Small intestine (tissue), 7 donors: Measurements from ENCODE around the gene LIFR. TPM values are rescaled to one million over a fixed set of nuclear protein-coding genes. Genes with fewer than 3 reads are reported as not detected.

Experiments
- DNase-seq, 2 donors: peaks; one replicate each; pipeline versions ENCODE4 v3.0.0 to v3.0.0-alpha.2; 2013
- FAIRE-seq: peaks from 2 replicates; lab custom pipeline; 2012; peaks lifted over from hg19 to GRCh38; lab: Jason Lieb, UNC
- H3K27ac ChIP-seq, 3 donors: one replicate each; pipeline ENCODE4 v1.5.1; 2013; ENCODE audit warnings: low read length in 2 of 3, mild to moderate bottlenecking in 2 of 3, control low read depth in 1 of 3, inconsistent platforms in 1 of 3, low read depth in 1 of 3, moderate library complexity in 1 of 3
- H3K27me3 ChIP-seq, 3 donors: one replicate each; pipeline ENCODE4 v1.6.1; 2013; ENCODE audit warnings: low read length in 3 of 3, inconsistent platforms in 1 of 3; ENCODE audit not compliant: control insufficient read depth in 3 of 3, insufficient read depth in 3 of 3
- H3K36me3 ChIP-seq, 3 donors: one replicate each; pipeline ENCODE4 v1.6.1; 2013; ENCODE audit warnings: low read length in 3 of 3, inconsistent platforms in 1 of 3, low read depth in 1 of 3, mild to moderate bottlenecking in 1 of 3, moderate library complexity in 1 of 3; ENCODE audit not compliant: control insufficient read depth in 3 of 3, insufficient read depth in 2 of 3
- H3K4me1 ChIP-seq, 3 donors: one replicate each; pipeline ENCODE4 v1.6.1; 2013; ENCODE audit warnings: low read length in 2 of 3, inconsistent platforms in 1 of 3, low read depth in 1 of 3, mild to moderate bottlenecking in 1 of 3, moderate library complexity in 1 of 3; ENCODE audit not compliant: control insufficient read depth in 3 of 3, insufficient read depth in 2 of 3
- H3K4me3 ChIP-seq, 3 donors: one replicate each; pipeline ENCODE4 v1.5.1; 2013; ENCODE audit warnings: low read length in 3 of 3, control low read depth in 1 of 3, inconsistent platforms in 1 of 3, low read depth in 1 of 3, mild to moderate bottlenecking in 1 of 3, moderate library complexity in 1 of 3
- H3K9me3 ChIP-seq, 2 donors: one replicate each; pipeline ENCODE4 v1.6.1; 2013; ENCODE audit warnings: low read depth in 1 of 2, low read length in 1 of 2; ENCODE audit not compliant: control insufficient read depth in 2 of 2, insufficient read depth in 1 of 2
- WGBS, 3 donors: extraction: QIAGEN DNeasy Blood & Tissue Kit; methylation state at CpG; one replicate each; pipeline ENCODE4 v1.1.7; 2013; 5-methylcytosine and 5-hydroxymethylcytosine counted together
- polyA plus RNA-seq, 4 donors: library from polyadenylated mRNA; stranded (reverse) in 3 of 4; unstranded in 1 of 4; fragments of 200-250 nt in 3 of 4; fragments of 120-200 nt in 1 of 4; gene quantifications; one replicate each; pipeline versions ENCODE4 v1.2.1 to v1.2.3, GENCODE V29; 2013
- donor health status: healthy with polysubstance abuse.
- donor health status: control.
- donor health status: control.
- donor health status: Bipolar disorder and iron deficiency.
- donor health status: healthy.

LIFR gene
- polyA plus RNA-seq, 4 donors = 0.67 to 28.6 (median 7.0) TPM

DNA sequence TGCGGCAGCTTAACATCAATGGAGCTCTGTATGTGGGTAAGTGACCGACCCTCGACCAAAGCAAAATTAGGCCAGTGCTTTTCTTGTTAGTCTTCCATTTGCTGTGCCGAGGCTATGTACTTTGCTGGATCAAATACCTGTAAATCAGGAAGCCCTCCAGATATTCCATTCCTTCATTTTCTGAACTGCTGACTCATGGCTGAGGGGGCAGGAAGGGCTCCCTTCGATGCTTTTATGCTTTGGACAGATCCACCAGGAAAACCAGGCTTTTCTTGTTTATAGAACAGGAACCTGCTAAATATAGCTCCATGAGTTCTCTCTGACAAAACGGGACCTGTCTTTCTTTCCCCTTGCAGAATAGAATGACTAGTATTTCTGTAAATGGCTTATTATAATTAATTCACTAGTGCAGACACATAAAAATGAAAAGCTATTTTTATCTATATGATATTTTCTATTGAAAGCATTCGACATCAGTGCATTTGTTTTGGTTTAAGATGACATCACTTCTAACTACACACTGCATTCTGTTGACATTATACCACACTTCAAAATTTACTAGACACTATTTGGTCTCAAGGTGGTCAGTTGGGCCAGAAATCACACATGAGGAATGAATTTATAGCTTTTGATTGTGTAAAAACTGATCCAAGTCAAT, 93.3 kb downstream of the LIFR start:
- Histone ChIP-seq H3K27me3 (peaks cover 0 to 10% (median 2%) of the 10 kb centered on the region in 3 donors), H3K36me3 (no peaks in the 10 kb centered on the region), H3K27ac (no peak overlapping the region), H3K4me1 (peaks cover 0 to 6% (median 2%) of the 10 kb centered on the region in 3 donors), H3K4me3 (no peak overlapping the region), H3K9me3 (no peaks in the 10 kb centered on the region)
- no peak for DNase-seq
- 57 to 69% (median 65%) methylated on average over 7 of the region's 7 CpGs for WGBS, 3 donors
- FAIRE-seq = no peak

DNA sequence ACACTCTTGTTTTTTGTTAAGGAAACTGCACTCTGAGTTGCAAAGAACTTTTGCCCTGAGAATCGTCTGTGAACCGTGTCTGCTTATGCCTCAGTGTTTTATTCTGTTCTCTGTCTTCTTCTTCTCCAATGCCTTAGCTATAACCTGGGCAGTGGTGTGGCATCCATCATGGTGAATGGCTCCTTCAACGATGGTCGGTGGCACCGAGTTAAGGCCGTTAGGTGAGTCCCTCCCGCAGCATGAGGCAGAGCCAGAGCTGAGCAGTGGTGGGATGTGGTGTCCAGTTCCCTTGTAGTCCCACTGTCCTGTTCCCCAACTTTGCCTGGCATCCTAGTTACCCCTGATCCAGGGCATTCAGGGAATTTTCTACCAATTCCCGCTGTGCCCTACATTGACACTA, 98.3 kb downstream of the LIFR start:
- H3K27ac ChIP-seq = no peak overlapping the region
- no peaks in the 10 kb centered on the region for H3K4me1 ChIP-seq
- no peaks in the 10 kb centered on the region for H3K36me3 ChIP-seq
- H3K27me3 ChIP-seq = peaks cover 0 to 21% (median 3%) of the 10 kb centered on the region in 3 donors
- whole genome bisulfite sequencing, 3 donors = 90 to 95% (median 94%) methylated on average over 8 of the region's 8 CpGs
- DNase-seq (no peak), FAIRE-seq (no peak)
- H3K9me3 ChIP-seq = no peaks in the 10 kb centered on the region
- H3K4me3 ChIP-seq = no peak overlapping the region

DNA sequence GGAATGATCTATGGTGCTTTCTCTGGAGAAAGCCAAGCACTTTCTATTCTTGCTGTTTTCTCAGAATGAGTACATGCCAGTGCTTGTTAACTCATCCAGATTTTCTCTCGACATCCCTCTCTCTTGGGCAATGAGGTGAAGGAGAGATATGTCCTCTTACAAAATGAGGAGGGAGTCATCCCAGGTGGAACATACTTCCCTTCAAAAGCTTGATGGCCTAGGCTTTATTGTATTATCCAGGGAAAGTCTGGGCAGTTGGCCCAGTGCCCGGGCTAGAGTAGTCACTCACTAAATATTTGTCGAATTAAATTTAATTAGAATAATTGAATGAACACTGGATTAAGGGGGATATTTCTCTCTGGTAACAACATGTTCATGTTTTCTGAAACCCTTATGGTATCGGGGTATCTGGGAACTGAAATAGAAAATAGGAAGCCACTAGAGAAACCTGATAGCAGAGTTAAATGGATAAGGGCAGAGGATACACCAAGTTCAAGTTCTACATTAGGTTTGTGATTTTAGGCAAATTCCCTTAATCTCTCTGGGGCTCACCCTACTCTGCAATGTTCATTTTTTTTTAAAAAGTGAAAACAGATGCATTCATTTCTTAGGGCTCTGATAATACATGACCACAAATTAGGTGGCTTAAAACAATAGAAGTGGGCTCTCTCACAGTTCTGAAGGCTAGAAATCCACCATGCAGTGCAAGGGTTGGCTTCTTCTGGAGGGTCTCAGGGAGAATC, 99.6 kb downstream of the LIFR start:
- Histone ChIP-seq H3K27me3 (peaks cover 0 to 25% (median 5%) of the 10 kb centered on the region in 3 donors), H3K4me3 (no peak overlapping the region), H3K9me3 (no peaks in the 10 kb centered on the region), H3K27ac (no peak overlapping the region), H3K4me1 (no peaks in the 10 kb centered on the region), H3K36me3 (no peaks in the 10 kb centered on the region)
- DNase-seq (no peak), FAIRE-seq (no peak)
- WGBS, 3 donors = 82 to 88% (median 88%) methylated on average over 4 of the region's 4 CpGs

DNA sequence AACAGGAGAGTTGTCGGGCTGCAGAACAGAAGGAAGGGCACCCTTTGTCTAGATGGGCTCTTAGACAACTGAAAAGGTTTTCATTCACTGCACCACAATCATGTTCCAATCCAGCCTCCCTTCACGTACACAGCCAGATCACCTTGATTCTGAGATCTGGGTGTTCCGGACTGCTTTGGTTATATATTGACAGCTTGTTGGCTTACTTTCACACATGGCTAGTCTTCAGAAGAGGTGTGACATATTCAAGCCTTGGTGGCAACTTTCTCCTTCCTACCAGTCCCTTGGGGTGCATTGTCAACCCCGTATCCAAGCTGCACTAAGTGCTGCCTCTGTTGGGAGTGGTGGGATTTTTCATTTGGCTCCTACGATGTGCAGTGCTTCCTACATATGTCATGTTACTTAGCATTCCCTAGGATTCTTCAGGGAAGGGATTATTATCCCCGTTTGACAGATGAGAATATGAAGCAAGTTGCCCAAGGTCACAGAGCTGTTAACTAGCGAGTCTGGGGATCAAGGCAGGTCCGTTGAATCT, 100.6 kb downstream of the LIFR start:
- H3K9me3 ChIP-seq = no peaks in the 10 kb centered on the region
- H3K36me3 ChIP-seq = no peaks in the 10 kb centered on the region
- H3K27ac ChIP-seq = no peak overlapping the region
- no peak for DNase-seq
- 60 to 83% (median 64%) methylated on average over 8 of the region's 8 CpGs for WGBS, 3 donors
- no peak for FAIRE-seq
- no peak overlapping the region for H3K4me3 ChIP-seq
- H3K4me1 ChIP-seq = no peaks in the 10 kb centered on the region
- H3K27me3 ChIP-seq = peaks cover 0 to 22% (median 5%) of the 10 kb centered on the region in 3 donors

DNA sequence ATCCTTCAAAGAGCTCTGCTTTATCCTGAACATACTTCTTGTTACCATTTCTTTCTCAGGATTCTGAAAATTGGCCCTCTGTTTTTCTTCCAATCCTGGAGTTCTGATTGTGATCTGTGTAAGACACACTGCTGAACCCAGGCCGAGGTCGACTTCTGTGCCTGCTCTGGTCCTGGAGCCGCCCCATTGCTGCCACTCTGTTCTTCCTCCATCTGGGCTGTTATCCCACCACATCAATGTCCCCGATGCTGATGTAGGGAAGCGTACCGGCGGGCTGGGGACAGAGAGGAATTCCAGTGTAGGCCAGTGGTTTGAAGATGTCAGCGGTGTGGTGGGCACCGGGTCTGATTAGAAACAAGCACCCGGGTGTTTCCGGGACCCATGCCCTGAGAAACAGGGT, 102.5 kb downstream of the LIFR start:
- Histone ChIP-seq H3K9me3 (no peaks in the 10 kb centered on the region), H3K36me3 (no peaks in the 10 kb centered on the region), H3K27ac (no peak overlapping the region), H3K27me3 (peaks cover 0 to 24% (median 8%) of the 10 kb centered on the region in 3 donors), H3K4me3 (no peak overlapping the region), H3K4me1 (no peaks in the 10 kb centered on the region)
- DNase-seq (no peak), FAIRE-seq (no peak)
- WGBS, 3 donors = 83 to 90% (median 86%) methylated on average over 11 of the region's 11 CpGs

DNA sequence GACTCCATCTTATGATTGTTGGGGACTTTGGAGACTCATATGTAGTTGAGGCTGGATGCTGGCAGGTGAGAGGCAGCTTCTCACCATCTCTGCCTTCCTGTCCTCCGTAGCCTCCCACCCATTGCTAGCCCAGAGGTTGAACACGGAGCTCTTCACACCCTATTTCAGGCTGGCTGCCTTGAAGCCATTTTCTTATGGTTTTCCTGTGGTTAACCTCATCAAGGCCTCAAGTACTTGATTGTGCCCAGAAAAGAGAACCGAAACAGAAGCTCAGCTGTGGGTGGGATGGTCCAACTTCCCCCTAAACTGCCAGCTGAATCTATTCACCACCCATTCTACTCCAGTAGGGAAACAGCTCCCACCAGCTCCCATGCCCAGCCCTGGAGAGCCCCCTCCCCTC, 102.9 kb downstream of the LIFR start:
- Histone ChIP-seq H3K4me1 (no peaks in the 10 kb centered on the region), H3K27ac (no peak overlapping the region), H3K36me3 (no peaks in the 10 kb centered on the region), H3K27me3 (peaks cover 0 to 24% (median 7%) of the 10 kb centered on the region in 3 donors), H3K4me3 (no peak overlapping the region), H3K9me3 (no peaks in the 10 kb centered on the region)
- DNase-seq (peak in 1 of 2 donors; percentile 40), FAIRE-seq (no peak)
- WGBS, 3 donors = 56 to 72% (median 65%) methylated on average over 3 of the region's 3 CpGs

DNA sequence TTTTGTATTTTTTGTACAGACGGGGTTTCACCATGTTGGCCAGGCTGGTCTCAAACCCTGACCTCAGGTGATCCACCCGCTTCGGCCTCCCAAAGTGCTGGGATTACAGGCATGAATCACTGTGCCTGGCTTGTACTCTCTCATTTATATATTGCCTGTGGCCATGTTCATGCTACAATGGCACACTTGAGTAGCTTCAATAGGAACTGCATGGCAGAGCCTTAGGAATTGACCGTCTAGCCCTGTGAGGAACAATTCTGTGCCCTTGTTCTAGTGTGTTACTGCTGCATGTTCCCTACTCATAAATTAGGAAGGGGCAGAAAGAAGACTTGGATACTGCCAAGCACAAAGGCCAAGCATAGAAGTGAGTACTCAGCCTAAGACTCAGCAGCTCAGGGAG, 104.2 kb downstream of the LIFR start:
- Histone ChIP-seq H3K4me1 (no peaks in the 10 kb centered on the region), H3K4me3 (no peak overlapping the region), H3K27ac (no peak overlapping the region), H3K27me3 (peaks cover 0 to 25% (median 6%) of the 10 kb centered on the region in 3 donors), H3K36me3 (no peaks in the 10 kb centered on the region), H3K9me3 (no peaks in the 10 kb centered on the region)
- FAIRE-seq (no peak), DNase-seq (no peak)
- WGBS, 3 donors = 91 to 94% (median 91%) methylated on average over 4 of the region's 4 CpGs

DNA sequence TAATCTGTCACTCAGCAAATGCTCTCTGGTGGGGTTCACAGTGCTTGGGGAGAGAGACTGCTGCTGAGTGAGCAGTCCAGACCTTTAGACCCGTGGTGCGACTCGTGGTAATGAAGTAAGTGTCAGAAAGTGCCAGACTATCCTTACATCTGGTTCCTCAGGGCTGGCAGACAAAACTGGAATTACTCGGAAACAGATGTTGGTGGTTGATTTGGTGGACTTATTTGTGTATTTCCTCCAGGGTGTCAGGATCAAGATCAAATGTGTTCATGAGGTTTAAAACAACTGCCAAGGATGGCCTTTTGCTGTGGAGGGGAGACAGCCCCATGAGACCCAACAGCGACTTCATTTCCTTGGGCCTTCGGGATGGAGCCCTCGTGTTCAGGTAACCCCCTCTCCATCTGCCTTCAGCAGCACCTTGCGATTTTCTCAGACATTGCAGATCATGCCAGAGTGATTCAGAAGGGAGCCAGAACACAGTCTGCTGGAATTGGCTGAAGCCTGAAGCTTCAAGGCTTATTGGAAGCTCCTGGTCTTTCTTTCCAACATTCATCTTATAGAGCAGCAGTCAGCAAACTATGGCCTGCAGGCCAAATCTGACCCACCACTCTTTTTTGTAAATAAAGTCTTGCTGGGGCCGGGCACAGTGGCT, 105.2 kb downstream of the LIFR start:
- DNase-seq (peak in 1 of 2 donors; percentile 29), FAIRE-seq (no peak)
- H3K36me3 ChIP-seq = no peaks in the 10 kb centered on the region

More for the DNA sequence above, 105.2 kb downstream of the LIFR start:
- WGBS, 3 donors = 71 to 74% (median 73%) methylated on average over 9 of the region's 9 CpGs
- H3K27me3 ChIP-seq = peaks cover 0 to 24% (median 6%) of the 10 kb centered on the region in 3 donors
- no peak overlapping the region for H3K27ac ChIP-seq
- H3K4me1 ChIP-seq = no peaks in the 10 kb centered on the region
- H3K9me3 ChIP-seq = no peaks in the 10 kb centered on the region
- no peak overlapping the region for H3K4me3 ChIP-seq
